ENCODE measurements around the gene PALD1.

Gene PALD1

GRCh38 chr10:70437721-70438120 lies 40.8 kb upstream of the PALD1 start:
- no peak overlapping the region for H3K14ac ChIP-seq (ENCODE audit: low read length)
- no peak overlapping the region for H2AK5ac ChIP-seq (ENCODE audit: low read depth, low read length)
- H2BK15ac ChIP-seq (ENCODE audit: low read length) = no peak overlapping the region
- H3K4me1 ChIP-seq (ENCODE audit: control insufficient read depth in 2 of 2, insufficient read depth in 1 of 2, low read depth in 1 of 2, low read length in 2 of 2) = peaks cover 0 to 18% of the 10 kb centered on the region in 2 donors
- no peak overlapping the region for H3K9ac ChIP-seq (ENCODE audit: low read depth, low read length, poor library complexity)
- peaks cover 5 to 12% of the 10 kb centered on the region in 2 donors for H3K36me3 ChIP-seq (replicated peaks in 1 of 2; ENCODE audit: control insufficient read depth in 2 of 2, insufficient read depth in 2 of 2, low read length in 2 of 2)
- no peak overlapping the region for H4K8ac ChIP-seq (ENCODE audit: low read depth, low read length)
- WGBS, 2 donors (ENCODE audit: extremely low coverage in 2 of 2, insufficient read length in 2 of 2, insufficient replicate concordance in 1 of 2) = no CpG with 5 or more reads among the region's 5 CpGs
- H3K18ac ChIP-seq (ENCODE audit: low read length) = no peak overlapping the region
- H3K9me3 ChIP-seq (replicated peaks in 1 of 2; ENCODE audit: control insufficient read depth in 2 of 2, insufficient read depth in 1 of 2, low read depth in 1 of 2, low read length in 2 of 2) = peaks cover 0 to 4% of the 10 kb centered on the region in 2 donors
- no peak overlapping the region for H2AFZ ChIP-seq (ENCODE audit: low read length)
- DNase-seq (ENCODE audit: low spot score) = no peak
- no peak overlapping the region for H2BK120ac ChIP-seq (ENCODE audit: low read depth, low read length)
- H3K79me1 ChIP-seq (ENCODE audit: low read depth, low read length) = no peaks in the 10 kb centered on the region
- H3K27ac ChIP-seq (replicated peaks; ENCODE audit: low read length) = no peak overlapping the region
- no peak overlapping the region for H4K91ac ChIP-seq (ENCODE audit: low read depth, low read length, poor library complexity)
- no peak overlapping the region for H3K4ac ChIP-seq (ENCODE audit: low read length)
- no peak overlapping the region for H2BK5ac ChIP-seq (ENCODE audit: low read length)
- peaks cover 18 to 45% (median 42%) of the 10 kb centered on the region in 3 experiments for H3K27me3 ChIP-seq (ENCODE audit: control insufficient read depth in 3 of 3, insufficient read depth in 3 of 3, low read depth in 1 of 3, low read length in 3 of 3)
- no peak overlapping the region for H3K23ac ChIP-seq (ENCODE audit: low read depth, low read length, poor library complexity)
- no peak overlapping the region for H2BK12ac ChIP-seq (ENCODE audit: low read length)
- no peak overlapping the region for H3K4me2 ChIP-seq (ENCODE audit: insufficient read depth, low read length, poor library complexity, severe bottlenecking)
- H3K4me3 ChIP-seq (ENCODE audit: low read length in 2 of 2) = no peak overlapping the region

GRCh38 chr10:70440296-70441160 lies 38.0 kb upstream of the PALD1 start:
- H3K27me3 ChIP-seq (ENCODE audit: control insufficient read depth in 3 of 3, insufficient read depth in 3 of 3, low read depth in 1 of 3, low read length in 3 of 3) = peaks cover 18 to 59% (median 48%) of the 10 kb centered on the region in 3 experiments
- peak overlapping the region in 1 of 2 donors; percentile 69 for H3K4me3 ChIP-seq (ENCODE audit: low read length in 2 of 2)
- WGBS, 2 donors (ENCODE audit: extremely low coverage in 2 of 2, insufficient read length in 2 of 2, insufficient replicate concordance in 1 of 2) = no CpG with 5 or more reads among the region's 69 CpGs
- peak overlapping the region; percentile 46 for H2AFZ ChIP-seq (ENCODE audit: low read length)
- no peak overlapping the region for H3K27ac ChIP-seq (replicated peaks; ENCODE audit: low read length)
- H3K9me3 ChIP-seq (replicated peaks in 1 of 2; ENCODE audit: control insufficient read depth in 2 of 2, insufficient read depth in 1 of 2, low read depth in 1 of 2, low read length in 2 of 2) = peaks cover 0 to 4% of the 10 kb centered on the region in 2 donors
- H2BK120ac ChIP-seq (ENCODE audit: low read depth, low read length) = peak overlapping the region; percentile 7
- H3K4me2 ChIP-seq (ENCODE audit: insufficient read depth, low read length, poor library complexity, severe bottlenecking) = peak overlapping the region; percentile 76
- no peak overlapping the region for H4K8ac ChIP-seq (ENCODE audit: low read depth, low read length)
- H3K9ac ChIP-seq (ENCODE audit: low read depth, low read length, poor library complexity) = no peak overlapping the region
- DNase-seq (ENCODE audit: low spot score) = no peak
- H3K4ac ChIP-seq (ENCODE audit: low read length) = no peak overlapping the region
- H3K79me1 ChIP-seq (ENCODE audit: low read depth, low read length) = no peaks in the 10 kb centered on the region
- peak overlapping the region; percentile 46 for H2BK12ac ChIP-seq (ENCODE audit: low read length)
- no peak overlapping the region for H2BK15ac ChIP-seq (ENCODE audit: low read length)
- peaks cover 0 to 17% of the 10 kb centered on the region in 2 donors for H3K4me1 ChIP-seq (ENCODE audit: control insufficient read depth in 2 of 2, insufficient read depth in 1 of 2, low read depth in 1 of 2, low read length in 2 of 2)
- no peak overlapping the region for H4K91ac ChIP-seq (ENCODE audit: low read depth, low read length, poor library complexity)
- H2BK5ac ChIP-seq (ENCODE audit: low read length) = no peak overlapping the region
- H3K18ac ChIP-seq (ENCODE audit: low read length) = peak overlapping the region; percentile 40
- H3K23ac ChIP-seq (ENCODE audit: low read depth, low read length, poor library complexity) = peak overlapping the region; percentile 100
- peaks cover 0 to 3% of the 10 kb centered on the region in 2 donors for H3K36me3 ChIP-seq (replicated peaks in 1 of 2; ENCODE audit: control insufficient read depth in 2 of 2, insufficient read depth in 2 of 2, low read length in 2 of 2)
- no peak overlapping the region for H2AK5ac ChIP-seq (ENCODE audit: low read depth, low read length)
- H3K14ac ChIP-seq (ENCODE audit: low read length) = no peak overlapping the region

- H3K4me3 ChIP-seq (ENCODE audit: low read length in 2 of 2) = peak within 1 kb of the TSS in 1 of 2 donors; percentile 69
- no CpG with 5 or more reads among the region's 60 CpGs for WGBS, 2 donors (ENCODE audit: extremely low coverage in 2 of 2, insufficient read length in 2 of 2, insufficient replicate concordance in 1 of 2)
- H3K27me3 ChIP-seq (ENCODE audit: control insufficient read depth in 3 of 3, insufficient read depth in 3 of 3, low read depth in 1 of 3, low read length in 3 of 3) = peaks cover 18 to 65% (median 48%) of the 10 kb centered on the region in 3 experiments
- H3K9me3 ChIP-seq (replicated peaks in 1 of 2; ENCODE audit: control insufficient read depth in 2 of 2, insufficient read depth in 1 of 2, low read depth in 1 of 2, low read length in 2 of 2) = peaks cover 0 to 4% of the 10 kb centered on the region in 2 donors
- H3K27ac ChIP-seq (replicated peaks; ENCODE audit: low read length) = no peak within 1 kb of the TSS
- H2BK5ac ChIP-seq (ENCODE audit: low read length) = no peak within 1 kb of the TSS
- no peak for DNase-seq (ENCODE audit: low spot score)
- H3K4me2 ChIP-seq (ENCODE audit: insufficient read depth, low read length, poor library complexity, severe bottlenecking) = peak within 1 kb of the TSS; percentile 76
- peak within 1 kb of the TSS; percentile 46 for H2BK12ac ChIP-seq (ENCODE audit: low read length)
- no peaks in the 10 kb centered on the region for H3K36me3 ChIP-seq (replicated peaks in 1 of 2; ENCODE audit: control insufficient read depth in 2 of 2, insufficient read depth in 2 of 2, low read length in 2 of 2)
- H3K4ac ChIP-seq (ENCODE audit: low read length) = no peak within 1 kb of the TSS
- peaks cover 0 to 17% of the 10 kb centered on the region in 2 donors for H3K4me1 ChIP-seq (ENCODE audit: control insufficient read depth in 2 of 2, insufficient read depth in 1 of 2, low read depth in 1 of 2, low read length in 2 of 2)
- peak within 1 kb of the TSS; percentile 20 for H2AK5ac ChIP-seq (ENCODE audit: low read depth, low read length)
- H2BK15ac ChIP-seq (ENCODE audit: low read length) = no peak within 1 kb of the TSS
- no peak within 1 kb of the TSS for H3K14ac ChIP-seq (ENCODE audit: low read length)
- H3K23ac ChIP-seq (ENCODE audit: low read depth, low read length, poor library complexity) = peak within 1 kb of the TSS; percentile 100
- peak within 1 kb of the TSS; percentile 93 for H3K9ac ChIP-seq (ENCODE audit: low read depth, low read length, poor library complexity)
- H4K91ac ChIP-seq (ENCODE audit: low read depth, low read length, poor library complexity) = no peak within 1 kb of the TSS
- H3K79me1 ChIP-seq (ENCODE audit: low read depth, low read length) = no peaks in the 10 kb centered on the region
- H2BK120ac ChIP-seq (ENCODE audit: low read depth, low read length) = peak within 1 kb of the TSS; percentile 7
- H4K8ac ChIP-seq (ENCODE audit: low read depth, low read length) = no peak within 1 kb of the TSS
- H3K18ac ChIP-seq (ENCODE audit: low read length) = peak within 1 kb of the TSS; percentile 84
- peak within 1 kb of the TSS; percentile 46 for H2AFZ ChIP-seq (ENCODE audit: low read length)
These were observed 37.2 kb upstream of the PALD1 start, which contains the start of gene NODAL for GRCh38 chr10:70441161-70441894. NODAL (minus strand) TSS chr10:70441681; CDS start chr10:70441667, 14 bp downstream.
